NCI-H226 (cell line): ENCODE results near the gene SMIM33.
"Not testable (repeated sequence)": the region's sequence is repeated elsewhere in the genome, so short reads cannot be mapped to it uniquely, and the experiment has no call there.

Experiments
- DNase-seq: peaks from one replicate; pipeline ENCODE4 v3.0.0-alpha.2; 2015

The SMIM33 gene

DNA sequence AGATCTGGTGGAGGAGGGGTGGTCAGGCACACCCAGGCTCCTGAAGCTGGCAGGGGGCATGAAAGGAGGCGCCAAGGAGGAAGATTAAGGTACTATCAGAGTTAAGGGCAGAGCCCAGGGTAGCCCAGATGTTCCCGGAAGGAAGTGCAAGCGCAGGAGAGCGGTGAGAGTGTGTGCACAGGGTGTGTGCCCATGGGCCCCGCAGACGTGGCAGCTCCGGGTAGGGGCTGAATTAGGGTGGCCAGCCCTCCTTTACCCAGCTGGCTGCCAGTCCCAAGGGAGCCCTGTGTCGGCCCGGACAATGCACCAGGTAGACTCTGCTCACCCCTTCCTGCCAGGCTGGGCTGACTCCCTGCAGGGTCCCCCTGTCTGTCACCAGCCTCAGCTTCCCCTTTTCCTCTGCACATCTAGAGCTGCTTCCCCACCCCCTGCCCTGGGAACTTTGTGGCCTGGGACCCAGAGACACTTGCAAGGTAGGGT, at the start of gene SMIM33:
Gene SMIM33, plus strand, starts transcription at position 184 of the 480 bp plus-strand sequence. Its CDS starts 118 bp downstream, at position 302.
- DNase-seq, result no peak

DNA sequence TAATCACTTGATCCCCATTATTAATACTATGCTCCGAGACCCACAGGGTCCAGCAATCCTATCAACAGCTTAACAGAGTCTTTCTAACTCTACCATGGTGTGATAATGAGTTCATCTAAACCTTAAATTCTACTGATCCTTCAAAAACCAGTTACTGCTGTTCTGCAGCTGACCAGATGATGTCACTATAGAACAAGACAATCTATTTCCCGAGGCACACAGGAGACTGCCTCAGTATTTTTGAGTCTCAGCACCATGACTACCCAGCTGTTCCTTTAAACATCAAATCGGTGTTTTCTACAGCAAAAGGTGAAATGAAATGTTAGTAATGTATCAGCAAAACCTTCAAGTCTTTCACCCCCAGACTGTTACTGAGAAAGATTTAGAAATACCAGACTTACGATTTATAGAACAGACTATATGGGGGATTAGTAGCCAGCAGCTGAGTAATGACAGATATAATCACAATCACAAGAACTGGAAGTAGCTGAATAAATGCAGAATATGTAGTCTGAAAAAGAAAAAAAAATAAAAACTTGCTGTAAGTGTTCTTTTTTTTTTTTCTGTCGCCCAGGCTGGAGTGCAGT, 48.4 kb upstream of the SMIM33 start:
- DNase-seq, result peak; percentile 41

DNA sequence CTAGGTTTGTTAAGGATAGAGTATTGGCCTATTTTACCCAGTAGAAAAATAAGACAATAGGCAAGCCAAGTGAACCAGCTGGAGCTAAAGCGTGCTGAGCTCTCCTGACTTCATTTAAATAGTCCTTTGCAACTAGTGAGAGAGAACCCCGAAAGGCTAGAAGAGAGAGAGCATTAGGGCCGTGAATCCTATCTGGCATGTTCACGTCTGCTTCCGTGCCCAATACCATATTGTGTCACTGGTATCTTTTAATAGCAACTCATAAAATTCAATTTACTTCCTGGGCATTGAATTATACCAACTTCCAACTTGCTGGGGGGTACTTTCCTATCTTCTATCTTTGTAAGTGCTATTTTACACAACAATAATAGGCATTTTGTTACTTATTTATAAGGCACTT, 45.3 kb upstream of the SMIM33 start:
- no peak for DNase-seq

DNA sequence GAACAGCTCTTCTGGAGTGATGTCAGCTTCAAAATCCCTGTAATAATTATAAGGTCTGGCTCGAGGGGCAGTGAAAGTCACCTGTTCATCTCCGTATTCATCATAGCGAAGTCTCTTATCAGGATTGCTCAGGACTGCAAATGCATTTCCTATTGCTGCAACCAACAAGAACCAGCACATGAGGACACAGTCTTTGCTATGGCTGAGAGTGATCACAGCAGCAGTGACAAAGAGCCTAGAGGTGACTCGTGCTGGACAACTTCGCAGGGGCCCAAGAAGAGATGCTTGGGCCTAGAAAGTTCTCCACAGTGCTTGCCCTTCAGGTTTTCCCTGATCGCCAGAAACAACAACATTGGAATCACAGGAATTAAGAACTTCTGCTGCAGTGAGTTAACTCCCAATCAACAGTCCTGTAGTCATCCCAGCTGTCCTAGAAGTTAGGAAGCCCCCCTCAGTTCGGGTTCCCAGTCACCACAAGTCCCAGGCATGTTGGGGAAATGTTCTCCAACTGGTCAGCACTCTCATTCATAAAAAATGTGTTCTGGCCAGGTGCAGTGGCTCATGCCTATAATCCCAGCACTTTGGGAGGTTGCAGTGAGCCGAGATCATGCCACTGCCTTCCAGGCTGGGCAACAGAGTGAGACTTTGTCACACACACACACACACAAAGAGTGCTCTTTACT, 44.5 kb upstream of the SMIM33 start:
- no peak for DNase-seq

DNA sequence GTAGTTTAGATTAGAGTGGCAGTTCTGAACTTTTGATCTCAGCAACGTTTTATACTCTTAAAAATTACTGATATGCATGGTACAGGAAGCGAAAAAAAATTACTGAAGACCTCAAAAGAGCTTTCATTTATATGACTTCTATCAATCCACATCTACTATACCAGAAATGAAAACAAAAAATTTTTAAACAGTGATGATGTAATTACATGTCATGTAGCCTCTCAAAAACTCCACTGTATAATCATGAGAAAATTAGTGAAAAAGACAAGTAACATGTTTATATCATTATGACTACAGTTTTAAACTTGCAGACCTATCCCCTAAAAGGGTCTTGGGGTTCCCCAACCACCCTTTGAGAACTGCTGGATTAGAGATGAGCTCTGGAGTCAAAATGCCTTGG, 40.8 kb upstream of the SMIM33 start:
- DNase-seq, result no peak

DNA sequence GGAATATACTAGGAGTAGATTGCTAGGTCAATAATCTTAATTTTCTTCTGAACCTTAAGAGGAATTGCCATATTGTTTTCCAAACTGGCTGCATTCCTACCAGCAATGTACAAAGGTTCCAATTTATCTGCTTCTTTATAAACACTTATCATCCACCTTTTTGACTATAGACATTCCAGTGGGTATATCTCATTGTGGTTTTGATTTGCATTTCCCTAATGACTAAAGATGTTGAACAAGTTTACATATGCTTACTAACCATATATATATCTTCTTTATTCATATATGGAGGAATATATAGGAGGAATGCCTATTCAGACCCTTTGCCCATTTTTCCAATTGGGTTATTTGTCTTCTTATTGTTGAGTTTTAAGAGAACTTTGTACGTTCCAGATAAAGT, 39.1 kb upstream of the SMIM33 start:
- no peak for DNase-seq

DNA sequence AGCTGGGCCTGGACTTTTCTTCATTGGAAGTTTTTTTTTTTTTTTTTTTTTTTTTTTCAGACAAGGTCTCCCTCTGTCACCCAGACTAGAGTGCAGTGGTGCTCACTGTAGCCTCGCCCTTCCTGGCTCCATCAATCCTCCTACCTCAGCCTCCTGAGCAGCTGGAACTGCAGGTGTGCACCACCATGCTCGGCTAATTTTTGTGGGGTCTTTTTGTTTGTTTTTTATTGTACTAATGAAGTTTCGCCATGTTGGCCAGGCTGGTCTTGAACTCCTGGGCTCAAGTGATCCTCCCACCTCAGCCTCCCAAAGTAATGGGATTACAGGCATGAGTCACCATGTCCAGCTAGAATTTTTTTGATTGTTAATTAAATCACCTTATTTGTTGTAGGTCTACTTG, 35.1 kb upstream of the SMIM33 start:
- DNase-seq, result no peak

DNA sequence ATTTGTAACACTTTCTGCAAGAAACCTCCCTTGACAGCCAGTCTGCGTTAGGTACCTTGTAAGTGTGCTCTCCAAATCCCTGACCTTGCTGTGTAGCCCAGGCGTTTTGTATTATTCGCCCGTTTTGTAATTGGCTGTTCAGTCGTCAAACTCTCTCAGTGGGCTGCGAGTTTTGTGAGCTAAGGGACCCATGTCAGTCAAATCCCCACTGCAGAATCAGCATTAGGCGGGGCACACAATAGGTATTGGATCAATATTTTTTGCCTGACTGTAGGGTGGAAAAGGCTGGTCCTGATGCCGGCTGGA, 32.1 kb upstream of the SMIM33 start:
- no peak for DNase-seq

DNA sequence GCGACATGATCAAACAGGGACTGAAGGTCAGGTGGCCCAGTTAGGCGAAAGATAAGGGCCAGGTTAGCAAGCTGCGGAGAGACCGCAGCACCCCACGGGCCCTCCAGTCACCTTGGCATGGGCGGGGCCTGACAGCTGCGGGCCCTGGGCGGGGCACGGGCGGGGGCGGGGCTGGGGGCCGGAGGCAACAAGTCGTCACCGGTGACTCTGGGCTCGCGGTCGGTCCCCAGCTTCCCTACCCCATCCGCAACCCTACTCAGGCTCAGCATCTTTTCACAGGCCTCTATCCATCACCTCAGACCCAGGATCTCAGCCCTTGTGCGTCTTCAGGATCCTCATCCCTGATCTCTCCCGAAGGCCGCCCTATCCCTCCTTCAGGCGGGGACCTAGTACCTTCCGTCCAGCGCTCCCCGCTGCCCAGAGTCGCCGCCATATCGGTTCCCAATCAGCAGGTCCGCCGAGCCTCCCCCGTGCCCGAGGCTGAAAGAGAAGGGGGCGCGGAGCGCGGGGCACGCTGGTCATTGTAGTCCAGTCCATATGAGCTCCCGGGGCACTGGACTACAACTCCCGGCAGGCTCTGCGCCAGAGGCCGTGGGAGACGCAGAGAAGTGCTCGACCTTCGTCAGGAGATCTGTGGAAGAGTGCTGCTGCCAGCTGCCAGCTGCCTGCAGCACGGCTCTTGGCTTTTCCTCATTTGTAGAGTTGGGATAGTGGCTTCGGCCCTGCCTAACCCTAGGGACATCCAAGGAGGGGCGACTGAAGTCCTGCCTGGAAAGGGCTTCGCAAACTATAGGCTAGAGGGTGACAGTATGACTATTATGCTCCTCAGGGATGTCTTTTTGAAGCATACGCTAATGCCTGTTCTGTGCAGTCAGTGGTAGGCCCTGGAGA, 31.5 kb upstream of the SMIM33 start, which contains the start of gene DNAJC18:
Gene DNAJC18, minus strand, starts transcription at position 513 of the 891 bp plus-strand sequence. Its CDS starts 80 bp downstream, at position 433.
- peak; percentile 77 for DNase-seq

DNA sequence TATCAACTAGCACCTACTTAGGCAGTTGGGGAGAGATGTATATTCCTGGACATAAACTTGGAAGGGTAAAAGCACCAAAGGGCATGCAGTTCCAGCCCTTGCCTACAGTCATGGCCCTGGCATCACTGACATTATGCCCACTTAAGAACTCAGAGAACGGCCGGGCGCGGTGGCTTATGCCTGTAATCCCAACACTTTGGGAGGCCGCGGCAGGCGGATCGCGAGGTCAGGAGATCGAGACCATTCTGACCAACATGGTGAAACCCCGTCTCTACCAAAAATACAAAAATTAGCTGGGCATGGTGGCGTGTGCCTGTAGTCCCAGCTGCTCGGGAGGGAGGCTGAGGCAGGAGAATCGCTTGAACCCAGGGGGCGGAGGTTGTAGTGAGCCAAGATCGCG, 30.4 kb upstream of the SMIM33 start:
- DNase-seq, result not testable (repeated sequence)

DNA sequence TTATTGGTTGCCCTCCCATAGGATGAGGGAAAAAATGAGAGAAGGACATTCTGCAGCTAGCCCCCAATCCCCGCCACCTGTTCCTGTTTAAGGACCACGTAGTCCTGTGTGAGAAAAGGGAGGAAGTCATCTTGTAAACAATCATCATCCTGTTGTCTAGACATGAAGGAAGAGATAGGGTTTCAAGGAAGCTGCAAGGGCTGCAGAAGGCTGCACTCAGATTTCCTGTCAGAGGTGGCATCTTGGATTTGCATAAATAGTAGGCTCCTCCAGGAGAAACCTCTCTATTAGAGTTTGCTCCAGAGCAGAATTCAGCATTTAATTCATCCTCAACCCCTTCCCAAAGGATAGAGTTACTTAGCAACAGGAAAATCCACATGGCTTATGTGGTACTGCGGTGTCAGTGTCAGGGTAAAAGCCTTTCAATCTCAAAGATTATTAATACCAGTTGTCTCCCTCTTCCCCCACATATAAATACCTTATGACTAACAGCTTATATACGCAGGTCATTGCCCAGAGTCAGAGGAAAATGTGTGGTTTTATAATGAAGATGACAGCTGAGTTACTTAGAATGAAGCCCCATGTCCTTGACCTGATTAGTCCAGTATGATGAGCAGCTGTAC, 26.9 kb upstream of the SMIM33 start:
- DNase-seq, result peak; percentile 23

DNA sequence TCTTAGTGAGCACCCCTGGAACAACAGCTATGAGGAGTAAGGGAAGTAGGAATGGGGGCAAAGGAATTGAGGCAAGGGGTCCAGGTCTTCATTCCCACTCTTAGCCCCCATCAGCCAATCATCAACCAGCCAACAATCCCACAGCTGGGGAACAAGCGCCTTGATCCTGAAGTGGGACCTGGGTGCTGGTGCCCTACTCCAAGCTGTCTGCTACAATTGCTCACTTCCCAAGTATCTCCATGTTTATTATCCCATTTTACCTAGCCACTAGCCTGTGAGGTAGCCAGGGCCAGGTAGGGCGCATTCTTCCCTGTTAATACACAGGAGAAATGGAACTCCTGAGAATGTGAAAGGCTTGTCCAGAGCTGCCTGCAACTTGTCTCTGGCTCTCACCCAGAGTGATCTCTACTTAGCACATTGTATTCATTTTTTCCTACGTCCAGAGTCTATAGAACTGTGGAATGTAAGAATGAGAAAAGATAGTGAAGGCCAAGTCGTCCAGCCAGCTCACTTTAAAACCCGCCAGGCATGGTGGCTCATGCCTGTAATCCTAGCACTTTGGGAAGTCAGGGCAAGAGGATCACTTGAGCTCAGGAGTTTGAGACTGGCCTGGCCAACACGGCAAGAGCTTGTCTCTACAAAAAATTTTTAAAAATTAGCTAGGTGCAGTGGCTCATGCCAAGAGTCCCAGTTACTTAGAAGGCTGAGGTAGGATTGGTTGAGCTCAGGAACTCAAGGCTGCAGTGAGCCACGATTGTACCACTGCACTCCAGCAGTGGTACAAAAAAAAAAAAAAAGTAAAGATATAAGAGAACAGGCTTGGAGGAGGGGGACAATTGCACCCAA, 25.3 kb upstream of the SMIM33 start:
- DNase-seq, result peak; percentile 39

DNA sequence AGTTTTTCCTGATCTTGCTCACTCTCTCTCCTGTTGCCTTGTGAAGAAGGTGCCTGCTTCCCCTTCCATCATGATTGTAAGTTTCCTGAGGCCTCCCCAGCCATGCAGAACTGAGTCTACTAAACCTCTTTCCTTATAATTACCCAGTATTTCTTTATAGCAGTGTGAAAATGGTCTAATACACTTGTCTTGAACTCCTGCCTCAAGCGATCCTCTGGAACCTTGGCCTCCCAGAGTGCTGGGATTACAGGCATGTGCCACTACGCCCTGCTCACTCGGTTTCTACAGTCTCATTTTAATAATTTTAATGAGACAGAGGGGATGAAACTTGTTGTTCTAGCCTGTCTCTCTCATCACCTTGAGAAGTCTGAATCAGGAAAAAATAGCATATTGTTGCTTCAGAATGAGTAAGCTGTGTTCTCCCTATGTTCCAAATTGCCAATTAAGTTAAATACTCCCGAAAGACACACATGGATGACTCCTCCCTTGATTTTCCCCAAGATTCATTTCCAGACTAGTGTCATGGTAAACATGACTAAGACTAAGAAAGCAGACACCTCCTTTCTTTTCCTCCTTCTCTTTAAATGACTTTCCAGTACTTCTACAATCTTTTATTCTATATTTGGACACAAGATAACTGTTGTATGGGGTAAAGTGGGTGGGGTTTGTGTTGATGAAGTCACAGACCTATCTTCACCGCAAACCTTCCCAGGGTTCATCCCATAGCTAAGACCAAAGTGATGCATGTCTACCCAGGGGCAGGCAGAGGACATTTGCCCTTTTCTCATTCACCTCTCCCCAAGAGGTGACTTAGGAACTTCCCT, 23.6 kb upstream of the SMIM33 start:
- no peak for DNase-seq

DNA sequence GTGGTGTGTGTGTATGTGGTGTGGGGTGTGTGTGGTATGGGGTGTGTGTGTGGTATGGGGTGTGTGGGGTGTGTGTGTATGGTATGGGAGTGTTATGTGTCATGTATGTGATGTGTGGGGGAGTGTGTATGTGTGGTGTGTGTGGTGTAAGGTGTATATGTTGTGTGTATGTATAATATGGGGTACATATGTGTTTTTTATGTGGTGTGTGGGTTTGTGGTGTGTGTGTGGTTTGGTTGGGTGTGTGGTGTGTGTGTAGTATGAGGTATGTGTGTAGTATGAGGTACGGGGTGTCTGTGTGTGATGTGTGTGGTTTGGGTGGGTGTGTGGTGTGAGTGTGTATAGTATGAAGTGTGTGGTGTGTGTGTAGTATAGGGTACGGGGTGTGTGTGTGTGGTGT, 19.6 kb upstream of the SMIM33 start:
- DNase-seq, result no peak

DNA sequence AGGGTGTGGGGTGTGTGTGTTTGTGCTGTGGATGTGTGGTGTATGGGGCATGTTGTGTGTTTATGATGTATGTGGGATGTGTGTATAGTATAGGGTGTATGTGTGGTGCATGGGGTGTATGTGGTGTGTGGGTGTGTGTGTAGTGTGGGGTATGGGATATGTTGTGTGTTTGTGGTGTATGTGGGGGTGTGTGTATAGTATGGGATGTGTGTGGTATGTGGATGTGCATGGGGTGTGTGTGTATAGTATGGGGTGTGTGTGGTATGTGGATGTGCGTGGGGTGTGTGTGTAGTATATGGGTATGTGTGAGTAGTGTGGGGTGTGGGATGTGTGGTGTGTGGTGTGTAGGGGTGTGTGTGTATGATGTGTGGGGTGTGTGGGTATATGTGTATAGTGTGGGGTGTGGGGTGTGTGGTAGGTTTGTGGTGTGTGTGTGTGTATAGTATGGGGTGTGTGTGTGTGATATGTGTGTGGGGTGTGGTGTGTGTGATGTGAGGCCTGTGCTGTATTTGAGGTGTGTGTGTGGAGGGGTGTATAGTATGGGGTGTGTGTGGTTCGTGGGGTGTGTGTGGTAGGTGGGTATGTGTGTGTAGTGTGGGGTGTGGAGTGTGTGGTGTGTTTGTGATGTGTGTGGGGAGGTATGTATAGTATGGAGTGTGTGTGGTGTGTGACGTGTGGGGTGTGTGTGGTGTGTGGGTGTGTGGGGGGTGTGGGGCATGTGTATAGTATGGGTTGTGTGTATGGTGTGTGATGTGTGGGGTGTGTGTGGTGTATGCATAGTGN, 18.7 kb upstream of the SMIM33 start:
- no peak for DNase-seq

DNA sequence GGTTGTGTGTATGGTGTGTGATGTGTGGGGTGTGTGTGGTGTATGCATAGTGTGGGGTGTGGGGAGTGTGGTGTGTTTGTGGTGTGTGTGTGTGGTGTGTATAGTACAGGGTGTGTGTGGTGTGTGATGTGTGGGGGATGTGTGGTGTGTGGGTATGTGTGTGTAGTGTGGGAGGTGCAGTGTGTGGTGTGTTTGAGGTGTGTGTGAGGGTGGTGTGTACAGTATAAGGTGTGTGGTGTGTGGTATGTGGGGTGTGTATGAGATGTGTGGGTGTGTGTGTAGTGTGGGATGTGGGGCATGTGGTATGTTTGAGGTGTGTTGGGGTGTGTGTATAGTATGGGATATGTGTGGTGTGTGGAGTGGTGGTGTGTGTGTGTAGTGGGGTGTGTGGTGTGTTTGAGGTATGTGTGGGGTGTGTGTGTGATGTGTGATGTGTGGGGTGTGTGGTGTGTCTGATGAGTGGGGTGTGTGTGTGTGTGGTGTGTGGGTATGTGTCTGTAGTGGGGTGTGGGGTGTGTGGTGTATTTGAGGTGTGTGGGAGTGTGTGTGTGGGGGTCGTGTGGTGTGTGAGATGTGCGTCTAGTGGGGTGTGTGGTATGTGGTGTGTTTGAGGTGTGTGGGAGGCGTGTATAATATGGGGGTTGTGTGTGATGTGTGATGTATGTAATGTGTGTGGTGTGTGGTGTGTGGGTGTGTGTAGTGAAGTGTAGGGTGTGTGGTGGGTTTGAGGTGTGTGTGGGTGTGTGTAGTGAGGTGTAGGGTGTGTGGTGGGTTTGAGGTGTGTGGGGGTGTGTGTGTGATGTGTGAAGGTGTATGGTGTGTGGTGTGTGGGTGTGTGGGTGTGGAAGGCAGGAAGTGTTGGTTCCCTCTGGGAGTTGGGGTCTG, 16.9 kb upstream of the SMIM33 start:
- DNase-seq, result no peak

DNA sequence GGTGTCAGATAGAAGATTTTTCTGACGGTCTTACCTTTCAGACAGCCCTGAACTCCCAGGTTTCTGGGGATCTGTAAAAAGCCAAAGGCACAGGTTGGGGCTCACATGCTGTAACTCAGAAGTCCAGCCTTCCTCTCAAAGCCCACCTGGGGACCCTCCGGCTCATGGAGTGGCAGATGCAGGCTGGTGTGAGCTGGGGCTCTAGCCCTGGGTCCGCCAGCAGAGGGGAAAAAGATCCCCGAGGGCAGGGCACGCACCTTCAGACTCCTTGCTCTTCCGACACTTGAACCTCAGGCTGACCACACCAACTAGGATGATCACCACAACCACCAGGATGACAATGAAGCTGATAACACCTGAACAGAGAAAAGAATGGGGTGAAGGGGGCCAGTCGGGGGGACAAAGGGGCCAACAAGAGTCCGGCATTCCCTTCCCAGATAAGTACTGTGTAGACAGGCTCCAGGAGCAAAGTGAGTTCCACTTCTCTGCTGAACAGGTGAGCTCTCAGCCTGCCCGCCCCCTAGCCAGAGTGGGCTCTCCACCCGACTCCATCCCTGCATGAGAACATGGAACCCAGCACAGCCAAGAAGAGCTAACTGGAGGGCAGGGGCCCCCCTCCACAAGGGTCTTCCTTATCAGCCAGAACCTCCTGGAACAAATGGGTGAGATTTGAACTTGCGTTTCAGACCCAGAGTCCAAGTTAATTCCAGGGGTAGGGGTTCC, 16.1 kb upstream of the SMIM33 start:
- DNase-seq, result no peak

DNA sequence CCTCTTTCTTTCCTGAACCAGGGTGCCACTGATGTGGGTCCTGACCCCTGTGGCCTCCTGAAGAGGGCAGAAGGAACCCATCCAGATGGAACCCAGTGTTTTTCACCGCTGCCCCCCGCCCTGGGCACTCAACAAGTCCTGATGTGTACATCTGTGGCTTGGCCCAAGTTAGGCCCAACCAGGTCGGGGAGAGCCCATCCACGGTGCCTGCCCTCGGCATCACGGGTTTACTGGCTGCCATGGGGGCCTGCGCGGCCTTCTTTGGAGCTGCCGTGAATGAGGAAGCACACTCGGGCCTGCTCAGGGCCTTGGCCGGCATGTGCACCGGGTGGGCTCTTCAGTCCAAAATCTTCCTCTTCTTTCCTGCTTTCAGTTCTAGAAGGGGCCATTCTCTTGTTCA, 14.0 kb upstream of the SMIM33 start:
- DNase-seq, result no peak

DNA sequence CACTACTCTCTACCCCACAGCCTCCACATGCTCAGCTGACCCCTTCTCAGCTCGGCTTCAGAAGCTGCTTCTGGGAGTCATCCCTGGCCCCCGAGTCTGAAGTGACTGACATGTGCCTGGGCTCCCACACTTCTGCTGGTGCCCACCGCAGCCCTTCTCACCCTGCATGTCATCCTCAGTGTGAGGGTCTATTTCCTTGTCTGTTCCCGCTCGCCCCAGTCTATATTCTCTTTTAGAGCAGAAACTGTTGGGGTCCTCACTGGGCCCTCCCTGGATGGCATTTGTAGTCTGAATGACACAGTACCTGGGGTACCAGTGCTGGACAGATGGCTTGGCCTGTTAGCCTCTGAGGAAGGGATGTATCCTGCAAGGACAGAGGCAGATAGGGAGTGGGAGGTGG, 13.6 kb upstream of the SMIM33 start:
- DNase-seq, result no peak
